Mesenchymal stem cell (in vitro differentiated cells and primary cell): ENCODE results near the gene RIPPLY2.

Source experiments
- DNase-seq: peaks from one replicate; pipeline ENCODE4 v3.0.0-alpha.2; 2013
- H2AFZ ChIP-seq: one replicate; pipeline ENCODE4 v1.6.1; 2013; ENCODE audit warnings: low read depth, mild to moderate bottlenecking, control low read depth, inconsistent platforms, low read length, moderate library complexity
- H2AK5ac ChIP-seq: 2 replicates; pipeline ENCODE4 v1.6.1; 2013; ENCODE audit warnings: low read length, moderate library complexity, mild to moderate bottlenecking, inconsistent platforms; ENCODE audit not compliant: severe bottlenecking
- H2BK120ac ChIP-seq: one replicate; pipeline ENCODE4 v1.6.1; 2013; ENCODE audit warnings: low read depth, mild to moderate bottlenecking, inconsistent platforms, low read length, moderate library complexity
- H2BK12ac ChIP-seq, 2 experiments: one replicate each; pipeline ENCODE4 v1.6.1; 2013; ENCODE audit warnings: inconsistent platforms in 2 of 2, low read length in 2 of 2, mild to moderate bottlenecking in 2 of 2, moderate library complexity in 2 of 2, control low read depth in 1 of 2
- H2BK15ac ChIP-seq: one replicate; pipeline ENCODE4 v1.6.1; 2013; ENCODE audit warnings: mild to moderate bottlenecking, low read depth, inconsistent platforms; ENCODE audit not compliant: poor library complexity, severe bottlenecking
- H2BK5ac ChIP-seq: 2 replicates; pipeline ENCODE4 v1.6.1; 2013; ENCODE audit warnings: low read depth, mild to moderate bottlenecking, low read length, control low read depth, inconsistent platforms; ENCODE audit not compliant: poor library complexity, severe bottlenecking
- H3K14ac ChIP-seq, 2 experiments: one replicate each; pipeline ENCODE4 v1.6.1; 2013; ENCODE audit warnings: inconsistent platforms in 2 of 2, low read length in 2 of 2, control low read depth in 1 of 2, mild to moderate bottlenecking in 1 of 2, moderate library complexity in 1 of 2
- H3K18ac ChIP-seq, 2 experiments: one replicate each; pipeline ENCODE4 v1.6.1; 2013; ENCODE audit warnings: inconsistent platforms in 2 of 2, low read length in 2 of 2, control low read depth in 1 of 2, low read depth in 1 of 2, mild to moderate bottlenecking in 1 of 2
- H3K23ac ChIP-seq, 2 experiments: one replicate each; pipeline ENCODE4 v1.6.1; 2013; ENCODE audit warnings: inconsistent platforms in 2 of 2, low read length in 2 of 2, mild to moderate bottlenecking in 2 of 2, moderate library complexity in 2 of 2, control low read depth in 1 of 2
- H3K27ac ChIP-seq: 2 replicates; pipeline ENCODE4 v1.5.1; 2013; ENCODE audit warnings: mild to moderate bottlenecking, moderate library complexity, low read length, control low read depth, inconsistent platforms; ENCODE audit not compliant: poor library complexity, severe bottlenecking
- H3K27me3 ChIP-seq, 2 experiments: 2 replicates each; pipeline versions ENCODE4 v1.6.1 to v1.7.0; 2013; ENCODE audit warnings: low read length in 2 of 2, mild to moderate bottlenecking in 2 of 2, moderate library complexity in 2 of 2, control low read depth in 1 of 2, inconsistent platforms in 1 of 2; ENCODE audit not compliant: control insufficient read depth in 1 of 2, insufficient read depth in 1 of 2
- H3K36me3 ChIP-seq, 2 experiments: 2 replicates each; pipeline versions ENCODE4 v1.6.1 to v1.7.0; 2013; ENCODE audit warnings: low read length in 2 of 2, control low read depth in 1 of 2, inconsistent platforms in 1 of 2, low read depth in 1 of 2, mild to moderate bottlenecking in 1 of 2; ENCODE audit not compliant: insufficient read depth in 2 of 2, control insufficient read depth in 1 of 2
- H3K4ac ChIP-seq, 2 experiments: one replicate each; pipeline ENCODE4 v1.6.1; 2013; ENCODE audit warnings: inconsistent platforms in 2 of 2, low read length in 2 of 2, mild to moderate bottlenecking in 2 of 2, moderate library complexity in 2 of 2, control low read depth in 1 of 2, low read depth in 1 of 2
- H3K4me1 ChIP-seq: 2 replicates; pipeline ENCODE4 v1.6.1; 2013; ENCODE audit warnings: low read depth, low read length, control low read depth; ENCODE audit not compliant: control insufficient read depth, insufficient read depth
- H3K4me2 ChIP-seq: 2 replicates; pipeline ENCODE4 v1.6.1; 2013; ENCODE audit warnings: low read length, mild to moderate bottlenecking, inconsistent platforms; ENCODE audit not compliant: poor library complexity, severe bottlenecking
- H3K4me3 ChIP-seq, 2 experiments: 2 replicates each; pipeline versions ENCODE4 v1.5.1 to v1.7.0; 2013; ENCODE audit warnings: low read length in 2 of 2, mild to moderate bottlenecking in 2 of 2, control low read depth in 1 of 2, low read depth in 1 of 2; ENCODE audit not compliant: insufficient read depth in 1 of 2
- H3K79me1 ChIP-seq: replicated peaks from 2 replicates; pipeline ENCODE4 v1.6.1; 2013; ENCODE audit warnings: mild to moderate bottlenecking, control low read depth, low read length, inconsistent platforms; ENCODE audit not compliant: poor library complexity, severe bottlenecking
- H3K9ac ChIP-seq: 2 replicates; pipeline ENCODE4 v1.7.0; 2013; ENCODE audit warnings: mild to moderate bottlenecking, low read length, moderate library complexity
- H3K9me3 ChIP-seq: 2 replicates; pipeline ENCODE4 v1.7.0; 2013; ENCODE audit warnings: mild to moderate bottlenecking, low read length; ENCODE audit not compliant: control insufficient read depth
- H4K8ac ChIP-seq: one replicate; pipeline ENCODE4 v1.6.1; 2013; ENCODE audit warnings: inconsistent platforms, mild to moderate bottlenecking, low read length, moderate library complexity
- H4K91ac ChIP-seq: one replicate; pipeline ENCODE4 v1.6.1; 2013; ENCODE audit warnings: mild to moderate bottlenecking, low read length, inconsistent platforms
- WGBS: methylation state at CpG from one replicate; pipeline ENCODE4 v1.1.7; 2013; ENCODE audit warnings: mixed read lengths; 5-methylcytosine and 5-hydroxymethylcytosine counted together

Gene RIPPLY2

DNA sequence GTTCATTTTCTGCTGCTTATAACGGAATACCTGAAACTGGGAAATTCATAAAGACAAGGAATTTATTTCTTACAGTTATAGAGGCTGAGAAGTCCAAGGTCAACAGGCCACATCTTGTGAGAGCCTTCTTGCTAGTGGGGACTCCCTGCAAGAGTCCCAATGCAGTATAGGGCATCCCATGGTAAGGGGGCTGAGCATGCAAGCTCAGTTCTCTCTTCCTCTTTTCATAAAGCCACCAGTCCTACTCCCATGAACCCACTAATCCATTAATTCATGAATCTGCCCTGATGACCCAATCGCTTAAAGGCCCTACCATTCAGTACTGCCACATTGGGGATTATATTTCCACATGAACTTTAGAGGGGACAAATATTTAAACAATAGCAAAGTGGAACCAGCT, 32.8 kb downstream of the RIPPLY2 start:
- Histone ChIP-seq H3K4me3 (no peak overlapping the region), H4K91ac (no peak overlapping the region), H3K4me2 (no peak overlapping the region), H2BK5ac (no peak overlapping the region), H3K18ac (no peak overlapping the region), H3K27me3 (no peaks in the 10 kb centered on the region), H2AK5ac (no peak overlapping the region), H3K4me1 (no peaks in the 10 kb centered on the region), H2BK12ac (no peak overlapping the region), H3K9ac (no peak overlapping the region), H2BK15ac (no peak overlapping the region), H3K4ac (no peak overlapping the region), H3K14ac (no peak overlapping the region), H3K36me3 (no peaks in the 10 kb centered on the region), H3K79me1 (peaks cover 16% of the 10 kb centered on the region), H2BK120ac (no peak overlapping the region), H2AFZ (no peak overlapping the region), H3K9me3 (no peaks in the 10 kb centered on the region), H3K27ac (no peak overlapping the region), H3K23ac (no peak overlapping the region), H4K8ac (no peak overlapping the region)
- DNase-seq, result no peak
- 100% methylated on average over 2 of the region's 2 CpGs for WGBS

DNA sequence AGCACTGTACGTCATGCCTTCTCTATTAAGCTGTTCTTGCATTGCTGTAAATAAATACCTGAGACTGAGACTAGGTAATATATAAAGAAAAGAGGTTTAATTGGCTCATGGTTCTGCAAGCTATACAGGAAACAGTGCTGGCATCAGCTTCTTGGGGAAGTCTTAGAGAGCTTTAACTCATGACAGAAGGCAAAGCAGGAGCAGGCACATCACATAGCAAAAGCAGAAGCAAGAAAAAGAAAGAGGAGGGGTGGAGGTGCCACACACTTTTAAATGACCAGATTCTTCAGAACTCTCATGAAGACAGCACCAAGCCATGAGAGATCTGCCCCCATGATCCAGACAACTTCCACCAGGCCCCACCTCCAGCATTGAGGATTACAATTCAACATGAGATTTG, 36.5 kb downstream of the RIPPLY2 start:
- no peak overlapping the region for H3K4me2 ChIP-seq
- no peak overlapping the region for H2AK5ac ChIP-seq
- H2AFZ ChIP-seq, result no peak overlapping the region
- H3K23ac ChIP-seq, result no peak overlapping the region
- H3K4me3 ChIP-seq, result no peak overlapping the region
- no peak for DNase-seq
- H3K9ac ChIP-seq, result no peak overlapping the region
- H4K8ac ChIP-seq, result no peak overlapping the region
- no peaks in the 10 kb centered on the region for H3K9me3 ChIP-seq
- H3K4me1 ChIP-seq, result no peaks in the 10 kb centered on the region
- H3K4ac ChIP-seq, result no peak overlapping the region
- no peak overlapping the region for H4K91ac ChIP-seq
- H2BK120ac ChIP-seq, result no peak overlapping the region
- no peaks in the 10 kb centered on the region for H3K27me3 ChIP-seq
- no peak overlapping the region for H3K14ac ChIP-seq
- no peaks in the 10 kb centered on the region for H3K36me3 ChIP-seq
- no peak overlapping the region for H2BK12ac ChIP-seq
- no peak overlapping the region for H3K27ac ChIP-seq
- no peak overlapping the region for H2BK15ac ChIP-seq
- no CpG with 5 or more reads among the region's 1 CpG for WGBS
- H3K18ac ChIP-seq, result no peak overlapping the region
- H2BK5ac ChIP-seq, result no peak overlapping the region
- peaks cover 20% of the 10 kb centered on the region for H3K79me1 ChIP-seq

DNA sequence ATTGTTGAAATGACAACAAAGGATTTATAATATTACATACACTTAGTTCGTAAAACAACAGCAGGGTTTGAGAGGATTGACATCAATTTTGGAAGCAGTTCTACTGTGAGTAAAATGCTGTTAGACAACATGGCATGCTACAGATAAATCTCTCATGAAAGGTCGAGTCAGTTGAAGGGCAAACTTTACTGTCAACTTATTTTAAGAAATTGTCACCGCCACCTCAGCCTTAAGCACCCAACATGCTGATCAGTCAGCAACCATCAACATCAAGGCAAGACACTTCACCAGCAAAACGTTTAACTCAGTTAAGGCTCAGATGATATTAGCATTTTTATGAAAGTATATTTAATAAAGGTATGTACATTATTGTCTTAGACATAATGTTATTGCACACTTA, 37.4 kb downstream of the RIPPLY2 start:
- Histone ChIP-seq H2BK12ac (no peak overlapping the region), H4K8ac (no peak overlapping the region), H3K18ac (no peak overlapping the region), H3K9me3 (no peaks in the 10 kb centered on the region), H2AFZ (no peak overlapping the region), H2AK5ac (no peak overlapping the region), H3K27me3 (no peaks in the 10 kb centered on the region), H3K9ac (no peak overlapping the region), H2BK120ac (no peak overlapping the region), H3K36me3 (no peaks in the 10 kb centered on the region), H2BK5ac (no peak overlapping the region), H3K27ac (no peak overlapping the region), H4K91ac (no peak overlapping the region), H3K23ac (no peak overlapping the region), H3K4me2 (no peak overlapping the region), H3K4me1 (no peaks in the 10 kb centered on the region), H3K14ac (no peak overlapping the region), H3K4me3 (no peak overlapping the region), H3K79me1 (peaks cover 17% of the 10 kb centered on the region), H3K4ac (no peak overlapping the region), H2BK15ac (no peak overlapping the region)
- 89% methylated on average over 1 of the region's 4 CpGs for WGBS
- DNase-seq, result no peak

DNA sequence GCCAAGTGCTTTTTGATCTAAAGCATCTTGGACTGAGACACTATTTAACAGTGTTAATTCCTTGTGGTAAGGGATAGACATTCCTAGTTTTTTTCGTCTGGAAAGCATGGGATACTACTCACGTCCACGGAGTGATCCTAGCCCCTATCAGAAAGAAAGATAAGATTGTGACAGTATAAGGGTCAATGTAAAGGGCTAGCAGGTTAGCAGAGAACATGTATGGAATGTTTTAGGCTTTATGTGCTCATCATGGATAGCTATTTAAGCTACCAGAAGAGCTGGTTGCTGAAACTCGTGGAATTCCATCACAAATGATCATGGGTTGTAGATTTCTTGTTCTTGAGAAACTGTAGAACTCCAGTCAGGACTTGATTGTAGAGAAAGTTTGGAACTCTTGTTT, 38.4 kb downstream of the RIPPLY2 start:
- no peak overlapping the region for H4K8ac ChIP-seq
- no peak overlapping the region for H3K18ac ChIP-seq
- H2BK12ac ChIP-seq, result no peak overlapping the region

More for the DNA sequence above, 38.4 kb downstream of the RIPPLY2 start:
- Histone ChIP-seq H3K27me3 (no peaks in the 10 kb centered on the region), H3K4me1 (no peaks in the 10 kb centered on the region), H3K4me3 (no peak overlapping the region), H4K91ac (no peak overlapping the region), H2BK120ac (no peak overlapping the region), H2AK5ac (no peak overlapping the region), H3K4ac (no peak overlapping the region), H2BK5ac (no peak overlapping the region), H3K23ac (no peak overlapping the region), H3K4me2 (no peak overlapping the region), H2AFZ (no peak overlapping the region), H2BK15ac (no peak overlapping the region), H3K27ac (no peak overlapping the region), H3K14ac (no peak overlapping the region), H3K9me3 (no peaks in the 10 kb centered on the region), H3K36me3 (no peaks in the 10 kb centered on the region), H3K79me1 (peaks cover 15% of the 10 kb centered on the region), H3K9ac (no peak overlapping the region)
- 94% methylated on average over 4 of the region's 4 CpGs for WGBS
- DNase-seq, result no peak
